HTERT RPE-1 (cell line): ENCODE data around the gene NAALADL2.
"Not testable (repeated sequence)": the region's sequence is repeated elsewhere in the genome, so short reads cannot be mapped to it uniquely, and the experiment has no call there.

Source experiments
- in situ Hi-C: fragments of 300-500 bp; cut with MboI; formaldehyde crosslinking; loops from 4 replicates; pipeline ENCODE4 v1.14.3; 2020; ENCODE audit warnings: low sequenced_read_pairs

The NAALADL2 gene

GRCh38 chr3:175121225-175121624, 262.1 kb downstream of the NAALADL2 start:
- in situ Hi-C loops, result no loop called here

- in situ Hi-C loops, result no loop called here
Observed at GRCh38 chr3:175127075-175127662, 268.0 kb downstream of the NAALADL2 start.

- in situ Hi-C loops, result no loop called here
Observed at GRCh38 chr3:175129126-175129525, 270.0 kb downstream of the NAALADL2 start.

- in situ Hi-C loops, result no loop called here
Observed at GRCh38 chr3:175129571-175129970, 270.4 kb downstream of the NAALADL2 start.

- in situ Hi-C loops, result not testable (repeated sequence)
Observed at GRCh38 chr3:175131866-175132265, 272.7 kb downstream of the NAALADL2 start.

- in situ Hi-C loops, result not testable (repeated sequence)
Observed at GRCh38 chr3:175132706-175133105, 273.6 kb downstream of the NAALADL2 start.

- in situ Hi-C loops, result no loop called here
Observed at GRCh38 chr3:175144368-175144767, 285.2 kb downstream of the NAALADL2 start.

- in situ Hi-C loops, result no loop called here
Observed at GRCh38 chr3:175146258-175146657, 287.1 kb downstream of the NAALADL2 start.

- in situ Hi-C loops, result no loop called here
Observed at GRCh38 chr3:175149675-175150074, 290.5 kb downstream of the NAALADL2 start.

- in situ Hi-C loops, result no loop called here
Observed at GRCh38 chr3:175150812-175151401, 291.8 kb downstream of the NAALADL2 start.

GRCh38 chr3:175153595-175153994, 294.5 kb downstream of the NAALADL2 start:
- in situ Hi-C loops, result no loop called here

- in situ Hi-C loops, result no loop called here
Observed at GRCh38 chr3:175155172-175155571, 296.0 kb downstream of the NAALADL2 start.

GRCh38 chr3:175159202-175159601, 300.1 kb downstream of the NAALADL2 start:
- in situ Hi-C loops, result no loop called here

- in situ Hi-C loops, result no loop called here
Observed at GRCh38 chr3:175161291-175161690, 302.2 kb downstream of the NAALADL2 start.

GRCh38 chr3:175163686-175164085, 304.6 kb downstream of the NAALADL2 start:
- in situ Hi-C loops, result no loop called here

GRCh38 chr3:175173117-175173516, 314.0 kb downstream of the NAALADL2 start:
- in situ Hi-C loops, result not testable (repeated sequence)

GRCh38 chr3:175176556-175176955, 317.4 kb downstream of the NAALADL2 start:
- in situ Hi-C loops, result no loop called here

GRCh38 chr3:175179055-175179454, 319.9 kb downstream of the NAALADL2 start:
- in situ Hi-C loops, result no loop called here

- in situ Hi-C loops, result no loop called here
Observed at GRCh38 chr3:175184392-175184791, 325.3 kb downstream of the NAALADL2 start.

GRCh38 chr3:175185903-175186302, 326.8 kb downstream of the NAALADL2 start:
- in situ Hi-C loops, result no loop called here

GRCh38 chr3:175186511-175186910, 327.4 kb downstream of the NAALADL2 start:
- in situ Hi-C loops, result no loop called here

- in situ Hi-C loops, result no loop called here
Observed at GRCh38 chr3:175187586-175187985, 328.5 kb downstream of the NAALADL2 start.

- in situ Hi-C loops, result no loop called here
Observed at GRCh38 chr3:175192536-175192935, 333.4 kb downstream of the NAALADL2 start.
